K562 (cell line): ENCODE results near the gene MTHFD2. TPM values are rescaled to one million over a fixed set of nuclear protein-coding genes. Genes with fewer than 3 reads are reported as not detected.

Experiments used
- ATAC-seq: fragments of 200-7000 bp; cut with Tn5 transposase; 3 replicates; pipeline ENCODE4 v1.9.1; 2020; ENCODE audit warnings: moderate library complexity
- BruUV-seq: library from RNA; stranded (reverse); fragments of 400-500 nt; replicated peaks from 2 replicates; lab custom pipeline; 2021; lab: Mats Ljungman, UMichigan
- CTCF ChIA-PET: fragments of 300-600 bp; formaldehyde crosslinking; extraction: SDS; loops from one replicate; lab custom pipeline; 2021; ENCODE audit warnings: low intra/inter-chr PET ratio; lab: Yijun Ruan, JAX
- POLR2A ChIA-PET: fragments of 300-600, 350-650 bp; sonication (Branson Sonifier 250); formaldehyde crosslinking; extraction: SDS; loops from one replicate; lab custom pipeline; 2021; ENCODE audit warnings: antibody characterized with exemption, inconsistent platforms; lab: Yijun Ruan, JAX
- DNase-seq, 4 experiments: peaks; one replicate each; pipeline versions ENCODE4 v3.0.0 to v3.0.0-alpha.2; 2011 to 2018; ENCODE audit warnings: low spot score in 3 of 4, mixed read lengths in 3 of 4; ENCODE audit errors: extremely low read depth in 1 of 4
- FAIRE-seq: peaks from 2 replicates; lab custom pipeline; 2011; peaks lifted over from hg19 to GRCh38; lab: Jason Lieb, UNC
- H2AFZ ChIP-seq: 2 replicates; pipeline ENCODE4 v1.6.0; 2011; ENCODE audit warnings: low read depth, low read length, control low read depth, inconsistent platforms
- H3K27ac ChIP-seq: fragments of 200-600 bp; 3 replicates; pipeline ENCODE4 v1.8.0; 2011; ENCODE audit warnings: low read depth, mild to moderate bottlenecking, control low read depth, inconsistent platforms, low read length, moderate library complexity, mixed read lengths; ENCODE audit errors: extremely low read depth
- H3K27me3 ChIP-seq, 2 experiments: fragments of 300-600 bp in 1 of 2; 2 replicates in 1 of 2; 3 replicates in 1 of 2; pipeline versions ENCODE4 v1.6.0 to v1.8.0; 2011; ENCODE audit warnings: inconsistent platforms in 2 of 2, low read length in 2 of 2, mild to moderate bottlenecking in 1 of 2, mixed read lengths in 1 of 2, moderate library complexity in 1 of 2; ENCODE audit not compliant: control insufficient read depth in 2 of 2, insufficient read depth in 2 of 2
- H3K36me3 ChIP-seq: fragments of 300-600 bp; 3 replicates; pipeline ENCODE4 v1.8.0; 2011; ENCODE audit warnings: mild to moderate bottlenecking, low read length, inconsistent platforms; ENCODE audit not compliant: control insufficient read depth, insufficient read depth
- H3K4me1 ChIP-seq, 2 experiments: fragments of 200-600 bp in 1 of 2; replicated peaks in 1 of 2; 2 replicates in 1 of 2; 3 replicates in 1 of 2; pipeline versions ENCODE4 v1.5.1 to v1.8.0; 2011; ENCODE audit warnings: inconsistent platforms in 2 of 2, low read length in 2 of 2, mild to moderate bottlenecking in 1 of 2, mixed read lengths in 1 of 2, moderate library complexity in 1 of 2; ENCODE audit not compliant: control insufficient read depth in 2 of 2, insufficient read depth in 2 of 2
- H3K4me2 ChIP-seq: 2 replicates; pipeline ENCODE4 v1.6.1; 2011; ENCODE audit warnings: low read length, control low read depth, inconsistent platforms, mixed read lengths; ENCODE audit not compliant: insufficient read depth
- H3K4me3 ChIP-seq: fragments of 200-600 bp; sonication (generic), shearing (Covaris generic); 2 replicates; pipeline ENCODE4 v1.5.1; 2016; ENCODE audit warnings: control low read depth, inconsistent platforms
- H3K79me2 ChIP-seq: fragments of 200-600 bp; 3 replicates; pipeline ENCODE4 v1.8.0; 2011; ENCODE audit warnings: low read length, inconsistent platforms; ENCODE audit not compliant: control insufficient read depth, insufficient read depth
- H3K9ac ChIP-seq, 2 experiments: 2 replicates each; pipeline versions ENCODE4 v1.6.0 to v1.6.1; 2011; ENCODE audit warnings: low read depth in 2 of 2, low read length in 2 of 2, control low read depth in 1 of 2, inconsistent platforms in 1 of 2, mild to moderate bottlenecking in 1 of 2, mixed read lengths in 1 of 2; ENCODE audit not compliant: insufficient read depth in 1 of 2
- H3K9me1 ChIP-seq: one replicate; pipeline ENCODE4 v1.6.0; 2011; ENCODE audit warnings: inconsistent platforms, mild to moderate bottlenecking, low read length, moderate library complexity; ENCODE audit not compliant: control insufficient read depth, insufficient read depth
- H3K9me3 ChIP-seq: replicated peaks from 2 replicates; pipeline ENCODE4 v1.5.1; 2011; ENCODE audit warnings: low read depth, low read length, inconsistent platforms; ENCODE audit not compliant: control insufficient read depth, insufficient read depth
- H4K20me1 ChIP-seq: replicated peaks from 2 replicates; pipeline ENCODE4 v1.6.1; 2011; ENCODE audit warnings: low read length, inconsistent platforms, mixed read lengths; ENCODE audit not compliant: control insufficient read depth, insufficient read depth
- ADNP ChIP-seq: fragments of 200-800 bp; sonication (Bioruptor generic); IDR thresholded peaks from 2 replicates; pipeline ENCODE4 v1.6.1; 2016; ENCODE audit warnings: missing genetic modification characterization, missing compliant biosample characterization
- ARID1B ChIP-seq: fragments of 450-650 bp; IDR thresholded peaks from 2 replicates; pipeline ENCODE4 v1.6.1; 2016; ENCODE audit warnings: antibody characterized with exemption, mild to moderate bottlenecking, inconsistent platforms
- ATF1 ChIP-seq, 2 experiments: fragments of 450-650 bp in 1 of 2; IDR thresholded peaks; 2 replicates each; pipeline ENCODE4 v1.6.1; 2016; ENCODE audit warnings: missing compliant biosample characterization in 1 of 2, missing genetic modification characterization in 1 of 2
- BCOR ChIP-seq: fragments of 450-650 bp; IDR thresholded peaks from 2 replicates; pipeline ENCODE4 v1.6.1; 2016
- ELF2 ChIP-seq: fragments of 250-450 bp; sonication (Bioruptor Pico); IDR thresholded peaks from 2 replicates; pipeline ENCODE4 v1.5.0; 2021; ENCODE audit warnings: mild to moderate bottlenecking
- ESRRA ChIP-seq: fragments of 450-650 bp; IDR thresholded peaks from 2 replicates; pipeline ENCODE4 v1.6.1; 2014; ENCODE audit warnings: low read depth, mild to moderate bottlenecking, moderate library complexity, borderline replicate concordance
- ESRRB ChIP-seq: fragments of 250-450 bp; sonication (Bioruptor Pico); IDR thresholded peaks from 2 replicates; pipeline ENCODE4 v1.5.0; 2020; ENCODE audit warnings: mild to moderate bottlenecking, moderate library complexity, borderline replicate concordance
- HBP1 ChIP-seq: fragments of 450-650 bp; formaldehyde crosslinking; IDR thresholded peaks from 2 replicates; pipeline ENCODE4 v1.4.0; 2022; ENCODE audit warnings: missing genetic modification characterization
- HCFC1 ChIP-seq: IDR thresholded peaks from 2 replicates; pipeline ENCODE4 v1.6.1; 2012; ENCODE audit warnings: low read depth, low read length, improper control_type of control experiment
- HDAC1 ChIP-seq, 2 experiments: fragments of 450-650 bp; IDR thresholded peaks; 2 replicates each; pipeline ENCODE4 v1.6.1; 2016 to 2017; ENCODE audit warnings: inconsistent platforms in 1 of 2, mild to moderate bottlenecking in 1 of 2, moderate library complexity in 1 of 2
- KDM1A ChIP-seq, 2 experiments: fragments of 450-650 bp; IDR thresholded peaks; 2 replicates each; pipeline ENCODE4 v1.6.1; 2016; ENCODE audit warnings: mild to moderate bottlenecking in 2 of 2
- KLF16 ChIP-seq: IDR thresholded peaks from 2 replicates; pipeline ENCODE4 v1.6.1; 2016; ENCODE audit warnings: antibody characterized with exemption
- LEF1 ChIP-seq: fragments of 450-650 bp; IDR thresholded peaks from 2 replicates; pipeline ENCODE4 v1.6.1; 2016; ENCODE audit warnings: mild to moderate bottlenecking
- PML ChIP-seq: IDR thresholded peaks from 2 replicates; pipeline ENCODE4 v1.6.1; 2012; ENCODE audit warnings: low read length, inconsistent platforms
- POLR2AphosphoS5 ChIP-seq: IDR thresholded peaks from 2 replicates; pipeline ENCODE4 v1.6.1; 2011; ENCODE audit warnings: mild to moderate bottlenecking, low read depth, low read length, moderate library complexity; ENCODE audit not compliant: control insufficient read depth, insufficient read depth
- SMAD2 ChIP-seq: fragments of 150-350 bp; IDR thresholded peaks from 2 replicates; pipeline ENCODE4 v1.6.1; 2014; ENCODE audit warnings: low read depth, mild to moderate bottlenecking, low read length
- SMARCA4 ChIP-seq: fragments of 450-650 bp; IDR thresholded peaks from 2 replicates; pipeline ENCODE4 v1.6.1; 2016
- STAT5B ChIP-seq: fragments of 250-450 bp; sonication (Bioruptor Pico); IDR thresholded peaks from 2 replicates; pipeline ENCODE4 v1.8.0; 2021; ENCODE audit warnings: mild to moderate bottlenecking, inconsistent platforms
- TAL1 ChIP-seq: fragments of 450-650 bp; IDR thresholded peaks from 2 replicates; pipeline ENCODE4 v1.6.1; 2016; ENCODE audit warnings: mild to moderate bottlenecking
- TCF3 ChIP-seq: sonication (generic); formaldehyde crosslinking; IDR thresholded peaks from 2 replicates; pipeline ENCODE4 v1.4.0; 2020; ENCODE audit warnings: mild to moderate bottlenecking, missing genetic modification reagents
- TRIM28 ChIP-seq: fragments of 450-650 bp; IDR thresholded peaks from 2 replicates; pipeline ENCODE4 v1.6.1; 2017
- ZBTB26 ChIP-seq: fragments of 450-650 bp; formaldehyde crosslinking; IDR thresholded peaks from 2 replicates; pipeline ENCODE4 v1.4.0; 2022; ENCODE audit warnings: missing genetic modification characterization
- WGBS: fragments of 100-300 bp; shearing (Covaris generic); methylation state at CpG from one replicate; pipeline ENCODE4 v1.1.6; 2016; ENCODE audit warnings: low coverage, mixed read lengths; ENCODE audit not compliant: insufficient coverage; ENCODE audit errors: missing lambda C conversion rate; 5-methylcytosine and 5-hydroxymethylcytosine counted together
- in situ Hi-C: fragments of 300-500 bp; cut with MboI; formaldehyde crosslinking; loops from 4 replicates; pipeline ENCODE4 v1.15.0; 2018; ENCODE audit warnings: inconsistent platforms, mixed read lengths
- intact Hi-C: fragments of 100-400 bp; cut with micrococcal nuclease; formaldehyde crosslinking; loops from 2 replicates; pipeline ENCODE4 v1.14.2; 2022
- polyA plus RNA-seq, 8 experiments: library from polyadenylated mRNA; depleted of rRNA in 4 of 8; stranded (reverse) in 5 of 8; unstranded in 3 of 8; fragments of >200 nt; fragmentation: Nextera tagmentation in 2 of 8; fragmentation: Illumina TruSeq in 1 of 8; extraction: Ambion mirVana in 2 of 8; extraction: Trizol in 1 of 8; gene quantifications; 2 replicates each; pipeline versions ENCODE4 v1.2.1 to v1.2.3, GENCODE V29; 2011 to 2014; ENCODE audit warnings: inconsistent platforms in 1 of 8, missing spikeins in 1 of 8
- total RNA-seq, 7 experiments: library from RNA; depleted of rRNA in 6 of 7; stranded (reverse); fragments of >200 nt in 6 of 7; fragmentation: Illumina TruSeq in 2 of 7; extraction: Trizol in 2 of 7; gene quantifications; 2 replicates each; pipeline versions ENCODE4 v1.2.1 to v1.2.3, GENCODE V29; 2011 to 2021; ENCODE audit warnings: low replicate concordance in 1 of 7

Gene MTHFD2
- total and polyA plus RNA-seq, 9 of the 15 experiments (the other 6 are each of a cell fraction or from before 2014, with no cell fraction given), result 113 to 520 (median 234) TPM

DNA sequence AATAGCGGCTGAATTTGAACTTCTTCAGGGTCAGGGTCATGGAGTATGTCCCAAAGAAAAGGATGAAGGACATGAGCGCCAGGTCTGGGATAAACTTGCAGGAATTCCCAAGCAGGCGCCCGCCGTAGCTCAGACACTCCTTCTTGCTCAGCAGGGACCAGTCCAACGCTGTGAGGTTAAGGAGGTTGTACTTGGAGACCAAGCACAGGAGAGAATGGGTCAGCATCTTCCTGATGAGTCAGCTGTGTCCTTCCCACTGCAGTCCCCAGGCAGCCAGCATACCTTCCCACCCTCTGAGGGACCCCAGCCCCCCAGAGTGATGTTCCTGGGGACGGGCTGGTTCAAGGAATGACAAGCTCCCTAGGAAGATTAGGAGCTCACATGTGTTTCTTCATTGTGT lies 40.9 kb downstream of the MTHFD2 start (continued):
- no peak for TF ChIP-seq ELF2 (CRISPR knock-in tag)
- no peak for TF ChIP-seq STAT5B (CRISPR knock-in tag)
- TF ChIP-seq, all 486 proteins: peak for 0

DNA sequence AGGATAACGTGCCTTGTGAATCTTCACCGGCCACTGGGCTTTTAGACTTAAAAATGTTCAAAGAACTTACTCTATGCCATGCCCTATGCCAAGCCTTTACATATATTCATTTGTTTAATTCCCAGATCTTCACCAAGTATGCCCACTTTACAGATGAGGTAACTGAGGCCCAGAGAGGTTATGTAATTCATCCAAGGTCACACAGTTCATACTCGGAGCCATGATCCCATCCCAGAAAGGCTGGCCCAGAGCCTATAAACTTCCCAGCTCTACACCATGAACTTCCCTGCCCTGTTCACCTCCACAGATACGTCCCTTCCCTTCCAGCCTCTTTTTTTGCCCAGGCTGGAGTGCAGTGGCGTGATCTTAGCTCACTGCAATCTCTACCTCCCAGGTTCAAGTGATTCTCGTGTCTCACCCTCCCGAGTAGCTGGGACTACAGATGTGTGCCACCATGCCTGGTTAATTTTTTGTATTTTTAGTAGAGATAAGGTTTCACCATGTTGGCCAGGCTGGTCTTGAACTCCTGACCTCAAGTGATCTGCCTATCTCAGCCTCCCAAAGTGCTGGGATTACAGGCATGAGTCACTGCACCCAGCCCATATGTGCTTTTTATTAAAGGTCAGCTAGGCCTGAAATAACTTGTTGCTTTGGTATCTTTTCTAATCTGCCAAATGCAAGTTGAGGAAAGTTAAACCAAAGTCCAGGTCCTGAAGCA lies 44.1 kb downstream of the MTHFD2 start:
- Histone ChIP-seq H4K20me1 (no peaks in the 10 kb centered on the region), H3K4me3 (no peak overlapping the region), H3K27ac (no peak overlapping the region), H2AFZ (no peak overlapping the region), H3K36me3 (no peaks in the 10 kb centered on the region), H3K9me1 (no peaks in the 10 kb centered on the region), H3K27me3 (peaks cover 0 to 5% of the 10 kb centered on the region in 2 experiments; a peak in 3 of 5 replicates), H3K9me3 (no peaks in the 10 kb centered on the region), H3K4me1 (peaks cover 4 to 6% of the 10 kb centered on the region in 2 experiments; a peak in 2 of 5 replicates), H3K9ac (no peak overlapping the region), H3K4me2 (no peak overlapping the region), H3K79me2 (no peaks in the 10 kb centered on the region)
- WGBS, result 22% methylated on average over 7 of the region's 7 CpGs
- in situ Hi-C loops (no loop called here), intact Hi-C loops (no loop called here)
- BruUV-seq, result no TSS peak
- FAIRE-seq (no peak), ATAC-seq (peak; percentile 46), DNase-seq (no peak)
- ChIA-PET POLR2A (interaction anchor here (1.0 kb wide), 1 partner anchor 15 kb away, joined by 3 read pairs; no protein-coding TSS in a partner anchor), CTCF (no interaction called here)
- peak; percentile 81 for TF ChIP-seq ADNP (tag)
- peak; percentile 85 for TF ChIP-seq TAL1
- TF ChIP-seq BCOR, result peak; percentile 94
- no peak for TF ChIP-seq SMAD2
- no peak for TF ChIP-seq HCFC1
- peak; percentile 90 for TF ChIP-seq ARID1B
- 0 out of 2 replicates have a peak, but pooled peaks have one; percentile 46 for TF ChIP-seq HBP1 (CRISPR knock-in tag)
- TF ChIP-seq ESRRB (CRISPR knock-in tag), result no peak
- peak; percentile 45; the same call in 1 of the 2 replicates for TF ChIP-seq KLF16
- no peak for TF ChIP-seq TRIM28
- no peak for TF ChIP-seq ZBTB26 (CRISPR knock-in tag)
- TF ChIP-seq SMARCA4, result peak; percentile 80
- TF ChIP-seq PML, result 0 out of 2 replicates have a peak, but pooled peaks have one; percentile 28
- peak; percentile 82 for TF ChIP-seq ESRRA
- peak; percentile 92 to 95 for TF ChIP-seq KDM1A (IDR thresholded peaks at IDR 0.05)
- TF ChIP-seq POLR2AphosphoS5, result peak; percentile 49; the same call in 1 of the 2 replicates
- peak; percentile 69 for TF ChIP-seq TCF3 (CRISPR knock-in tag)
- TF ChIP-seq ATF1 (CRISPR knock-in tag; IDR thresholded peaks at IDR 0.05), result no peak
- no peak for TF ChIP-seq ATF1 (tag; IDR thresholded peaks at IDR 0.05)
- TF ChIP-seq HDAC1 (IDR thresholded peaks at IDR 0.05), result 0 out of 4 replicates have a peak, but pooled peaks of 1 of the 2 experiments have one; percentile 53
- TF ChIP-seq LEF1, result 0 out of 2 replicates have a peak, but pooled peaks have one; percentile 27
